GM12874 (cell line): ENCODE results near the gene RUVBL1.

ENCODE experiments used
- TF ChIP-seq, protein P1 (sequence below): IDR thresholded peaks from 2 replicates; pipeline ENCODE4 v1.5.1; 2011; ENCODE audit warnings: low read depth, mild to moderate bottlenecking, control low read depth, low read length, moderate library complexity; ENCODE audit not compliant: insufficient read depth

RUVBL1 gene

GRCh38 chr3:128163432-128163831, 39.8 kb upstream of the RUVBL1 start:
- TF ChIP-seq, protein P1, sequence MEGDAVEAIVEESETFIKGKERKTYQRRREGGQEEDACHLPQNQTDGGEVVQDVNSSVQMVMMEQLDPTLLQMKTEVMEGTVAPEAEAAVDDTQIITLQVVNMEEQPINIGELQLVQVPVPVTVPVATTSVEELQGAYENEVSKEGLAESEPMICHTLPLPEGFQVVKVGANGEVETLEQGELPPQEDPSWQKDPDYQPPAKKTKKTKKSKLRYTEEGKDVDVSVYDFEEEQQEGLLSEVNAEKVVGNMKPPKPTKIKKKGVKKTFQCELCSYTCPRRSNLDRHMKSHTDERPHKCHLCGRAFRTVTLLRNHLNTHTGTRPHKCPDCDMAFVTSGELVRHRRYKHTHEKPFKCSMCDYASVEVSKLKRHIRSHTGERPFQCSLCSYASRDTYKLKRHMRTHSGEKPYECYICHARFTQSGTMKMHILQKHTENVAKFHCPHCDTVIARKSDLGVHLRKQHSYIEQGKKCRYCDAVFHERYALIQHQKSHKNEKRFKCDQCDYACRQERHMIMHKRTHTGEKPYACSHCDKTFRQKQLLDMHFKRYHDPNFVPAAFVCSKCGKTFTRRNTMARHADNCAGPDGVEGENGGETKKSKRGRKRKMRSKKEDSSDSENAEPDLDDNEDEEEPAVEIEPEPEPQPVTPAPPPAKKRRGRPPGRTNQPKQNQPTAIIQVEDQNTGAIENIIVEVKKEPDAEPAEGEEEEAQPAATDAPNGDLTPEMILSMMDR: no peak

GRCh38 chr3:128160661-128161060, 37.0 kb upstream of the RUVBL1 start:
- TF ChIP-seq, protein P1: no peak

DNA sequence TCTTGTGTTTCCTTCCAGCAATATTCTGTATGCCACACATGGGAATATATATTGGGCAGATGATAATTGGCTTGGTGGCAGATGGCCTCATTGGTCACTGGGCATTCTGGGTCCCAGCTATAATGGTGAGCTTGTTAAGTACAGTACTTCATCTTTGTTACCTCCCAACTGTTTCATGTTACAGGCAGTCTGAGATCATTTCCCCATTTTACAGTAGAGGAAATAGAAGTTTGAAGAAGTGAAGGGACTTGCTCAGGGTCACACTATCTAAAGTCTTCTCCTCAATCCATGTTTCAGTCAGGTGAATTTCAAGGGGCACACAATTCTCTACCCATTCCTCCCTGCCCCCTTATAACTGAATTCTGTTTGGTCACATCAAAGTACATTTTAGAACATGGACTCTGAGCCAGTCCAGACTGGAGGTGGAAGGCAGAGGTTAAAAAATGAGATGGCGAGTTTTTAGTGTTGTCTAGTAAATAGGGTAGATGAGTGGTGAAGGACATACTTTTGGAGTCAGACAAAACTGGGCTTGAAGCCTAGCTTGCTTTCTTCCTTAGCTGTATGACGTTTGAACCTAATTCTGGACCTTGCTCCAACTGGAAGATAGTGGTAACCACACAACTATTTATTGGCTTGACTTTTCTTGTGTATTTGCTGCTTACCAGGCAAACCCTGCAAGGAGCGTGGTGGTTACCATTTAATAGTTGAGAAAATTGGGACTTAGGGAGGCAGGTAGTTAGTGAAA, 32.2 kb upstream of the RUVBL1 start:
- TF ChIP-seq, protein P1: no peak

- TF ChIP-seq, protein P1: no peak
Measured at GRCh38 chr3:128153156-128154041, 29.8 kb upstream of the RUVBL1 start, which contains the start of gene EEFSEC. EEFSEC (plus strand) TSS chr3:128153481; CDS start chr3:128153508, 27 bp downstream.

- TF ChIP-seq, protein P1: no peak
Measured at GRCh38 chr3:128152419-128153155, 29.0 kb upstream of the RUVBL1 start.

- TF ChIP-seq, protein P1: no peak
Measured at GRCh38 chr3:128151758-128152274, 28.2 kb upstream of the RUVBL1 start.
